SK-N-SH treated with all-trans-retinoic acid at 6 μM for 48 hours (cell line): Measurements from ENCODE around the gene PTRH1.

Experiments
- CREB5 ChIP-seq: fragments of 250-450 bp; sonication (Bioruptor Pico); IDR thresholded peaks from 2 replicates; pipeline ENCODE4 v1.5.1; 2020; ENCODE audit warnings: low read depth, mild to moderate bottlenecking, moderate library complexity
- ESRRG ChIP-seq: fragments of 250-450 bp; sonication (Bioruptor Pico); IDR thresholded peaks from 2 replicates; pipeline ENCODE4 v1.6.1; 2021; ENCODE audit warnings: mild to moderate bottlenecking
- POU6F1 ChIP-seq: fragments of 250-450 bp; sonication (Bioruptor Pico); IDR thresholded peaks from 2 replicates; pipeline ENCODE4 v1.8.0; 2021; ENCODE audit warnings: low read depth, mild to moderate bottlenecking, moderate library complexity, borderline replicate concordance
- RARB ChIP-seq: fragments of 250-450 bp; sonication (Bioruptor Pico); IDR thresholded peaks from 2 replicates; pipeline ENCODE4 v1.8.0; 2021; ENCODE audit warnings: mild to moderate bottlenecking, moderate library complexity
- TOX ChIP-seq: fragments of 250-450 bp; sonication (Bioruptor Pico); IDR thresholded peaks from 2 replicates; pipeline ENCODE4 v1.8.0; 2021; ENCODE audit warnings: mild to moderate bottlenecking, moderate library complexity, borderline replicate concordance
- ZFP3 ChIP-seq: fragments of 250-450 bp; sonication (Bioruptor Pico); IDR thresholded peaks from 2 replicates; pipeline ENCODE4 v1.5.0; 2020; ENCODE audit warnings: mild to moderate bottlenecking, moderate library complexity
- ZNF8 ChIP-seq: fragments of 450-650 bp; formaldehyde crosslinking; IDR thresholded peaks from 2 replicates; pipeline ENCODE4 v1.5.0; 2020; ENCODE audit warnings: mild to moderate bottlenecking, moderate library complexity
- TF ChIP-seq, protein P1 (sequence below): fragments of 250-450 bp; sonication (Bioruptor Pico); IDR thresholded peaks from 2 replicates; pipeline ENCODE4 v1.5.1; 2021; ENCODE audit warnings: mild to moderate bottlenecking, moderate library complexity
- TF ChIP-seq, protein P2 (sequence below): fragments of 250-450 bp; sonication (Bioruptor Pico); IDR thresholded peaks from 2 replicates; pipeline ENCODE4 v1.8.0; 2020; ENCODE audit warnings: mild to moderate bottlenecking, moderate library complexity, borderline replicate concordance

DNA sequence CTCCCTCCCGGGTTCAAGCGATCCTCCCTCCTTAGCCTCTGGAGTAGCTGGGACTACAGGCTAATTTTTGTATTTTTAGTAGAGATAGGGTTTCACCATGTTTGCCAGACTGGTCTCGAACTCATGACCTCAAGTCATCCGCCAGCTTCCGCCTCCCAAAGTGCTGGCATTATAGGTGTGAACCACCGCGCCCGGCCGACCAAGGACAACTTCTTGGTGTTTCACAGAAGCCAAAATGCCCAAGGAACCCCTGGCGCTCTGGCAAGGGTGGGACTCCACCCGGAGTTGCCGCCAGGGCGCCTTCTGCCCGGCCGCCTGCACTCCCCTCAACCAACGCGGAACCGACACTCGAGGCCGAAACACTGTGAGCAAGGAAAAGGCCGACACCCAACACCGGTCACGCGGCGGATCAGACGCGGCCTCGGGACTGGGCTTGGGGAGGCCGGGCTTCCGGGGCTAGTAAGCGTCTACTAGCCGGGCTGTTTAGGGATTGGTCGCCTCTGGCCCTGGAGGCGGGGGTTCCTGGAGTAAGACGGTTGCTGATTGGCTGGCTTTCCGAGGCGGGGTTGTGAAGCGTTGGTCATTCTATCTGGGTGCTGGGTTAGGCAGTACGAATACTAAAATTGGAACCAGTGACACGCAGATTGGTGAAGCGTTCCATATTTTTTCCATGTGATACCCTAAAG is 16.3 kb downstream of the PTRH1 start:
- TF ChIP-seq ZFP3 (CRISPR knock-in tag) (no peak), TOX (CRISPR knock-in tag) (no peak), POU6F1 (no peak), ESRRG (CRISPR knock-in tag) (no peak), ZNF8 (CRISPR knock-in tag) (no peak), RARB (no peak), CREB5 (CRISPR knock-in tag) (no peak)
- TF ChIP-seq, protein P1, sequence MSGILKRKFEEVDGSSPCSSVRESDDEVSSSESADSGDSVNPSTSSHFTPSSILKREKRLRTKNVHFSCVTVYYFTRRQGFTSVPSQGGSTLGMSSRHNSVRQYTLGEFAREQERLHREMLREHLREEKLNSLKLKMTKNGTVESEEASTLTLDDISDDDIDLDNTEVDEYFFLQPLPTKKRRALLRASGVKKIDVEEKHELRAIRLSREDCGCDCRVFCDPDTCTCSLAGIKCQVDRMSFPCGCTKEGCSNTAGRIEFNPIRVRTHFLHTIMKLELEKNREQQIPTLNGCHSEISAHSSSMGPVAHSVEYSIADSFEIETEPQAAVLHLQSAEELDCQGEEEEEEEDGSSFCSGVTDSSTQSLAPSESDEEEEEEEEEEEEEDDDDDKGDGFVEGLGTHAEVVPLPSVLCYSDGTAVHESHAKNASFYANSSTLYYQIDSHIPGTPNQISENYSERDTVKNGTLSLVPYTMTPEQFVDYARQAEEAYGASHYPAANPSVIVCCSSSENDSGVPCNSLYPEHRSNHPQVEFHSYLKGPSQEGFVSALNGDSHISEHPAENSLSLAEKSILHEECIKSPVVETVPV = no peak
- TF ChIP-seq, protein P2, sequence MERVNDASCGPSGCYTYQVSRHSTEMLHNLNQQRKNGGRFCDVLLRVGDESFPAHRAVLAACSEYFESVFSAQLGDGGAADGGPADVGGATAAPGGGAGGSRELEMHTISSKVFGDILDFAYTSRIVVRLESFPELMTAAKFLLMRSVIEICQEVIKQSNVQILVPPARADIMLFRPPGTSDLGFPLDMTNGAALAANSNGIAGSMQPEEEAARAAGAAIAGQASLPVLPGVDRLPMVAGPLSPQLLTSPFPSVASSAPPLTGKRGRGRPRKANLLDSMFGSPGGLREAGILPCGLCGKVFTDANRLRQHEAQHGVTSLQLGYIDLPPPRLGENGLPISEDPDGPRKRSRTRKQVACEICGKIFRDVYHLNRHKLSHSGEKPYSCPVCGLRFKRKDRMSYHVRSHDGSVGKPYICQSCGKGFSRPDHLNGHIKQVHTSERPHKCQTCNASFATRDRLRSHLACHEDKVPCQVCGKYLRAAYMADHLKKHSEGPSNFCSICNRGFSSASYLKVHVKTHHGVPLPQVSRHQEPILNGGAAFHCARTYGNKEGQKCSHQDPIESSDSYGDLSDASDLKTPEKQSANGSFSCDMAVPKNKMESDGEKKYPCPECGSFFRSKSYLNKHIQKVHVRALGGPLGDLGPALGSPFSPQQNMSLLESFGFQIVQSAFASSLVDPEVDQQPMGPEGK (CRISPR knock-in tag) = no peak
